OCI-M2 (cell line): ENCODE measurements around the gene SMYD3.
"Not testable (repeated sequence)": the region's sequence is repeated elsewhere in the genome, so short reads cannot be mapped to it uniquely, and the experiment has no call there.

Experiments
- DNase-seq: peaks from one replicate; lab custom pipeline; 2025; ENCODE audit not compliant: unreplicated experiment; lab: John Stamatoyannopoulos, UW

SMYD3 gene

DNA sequence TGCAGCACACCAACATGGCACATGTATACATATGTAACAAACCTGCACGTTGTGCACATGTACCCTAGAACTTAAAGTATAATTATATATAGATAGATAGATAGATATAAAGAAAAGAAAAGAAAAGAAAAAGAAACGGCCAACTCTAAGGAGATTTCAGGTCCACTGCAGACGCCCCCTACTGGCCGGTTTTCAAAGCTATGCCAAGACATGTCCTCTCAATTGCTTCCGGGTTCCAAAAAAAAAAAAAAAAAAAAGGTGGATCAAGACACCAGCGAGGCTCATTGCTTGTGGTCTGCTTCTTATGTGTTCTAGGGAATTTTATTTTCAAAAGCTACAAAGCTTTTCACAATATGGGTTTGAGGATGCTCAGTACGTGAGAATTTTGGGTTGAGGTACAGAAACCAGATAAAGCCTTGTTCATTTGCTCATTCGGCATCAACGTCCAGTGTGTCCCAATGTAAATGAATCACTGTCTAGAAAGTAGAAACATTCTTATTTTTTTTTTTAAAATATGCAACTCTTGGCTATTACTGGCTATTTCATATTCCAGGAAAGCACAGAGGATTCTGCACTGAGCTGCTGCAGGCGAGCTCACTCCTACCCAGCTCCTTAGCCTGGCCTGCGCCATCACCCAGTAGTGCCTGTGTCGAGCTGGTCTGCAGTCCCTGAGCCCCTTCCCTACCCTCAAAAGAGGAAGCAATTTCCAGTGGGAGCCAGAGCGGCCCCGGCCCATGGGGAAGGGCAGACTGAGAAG lies 709.3 kb downstream of the SMYD3 start:
- DNase-seq: no peak

DNA sequence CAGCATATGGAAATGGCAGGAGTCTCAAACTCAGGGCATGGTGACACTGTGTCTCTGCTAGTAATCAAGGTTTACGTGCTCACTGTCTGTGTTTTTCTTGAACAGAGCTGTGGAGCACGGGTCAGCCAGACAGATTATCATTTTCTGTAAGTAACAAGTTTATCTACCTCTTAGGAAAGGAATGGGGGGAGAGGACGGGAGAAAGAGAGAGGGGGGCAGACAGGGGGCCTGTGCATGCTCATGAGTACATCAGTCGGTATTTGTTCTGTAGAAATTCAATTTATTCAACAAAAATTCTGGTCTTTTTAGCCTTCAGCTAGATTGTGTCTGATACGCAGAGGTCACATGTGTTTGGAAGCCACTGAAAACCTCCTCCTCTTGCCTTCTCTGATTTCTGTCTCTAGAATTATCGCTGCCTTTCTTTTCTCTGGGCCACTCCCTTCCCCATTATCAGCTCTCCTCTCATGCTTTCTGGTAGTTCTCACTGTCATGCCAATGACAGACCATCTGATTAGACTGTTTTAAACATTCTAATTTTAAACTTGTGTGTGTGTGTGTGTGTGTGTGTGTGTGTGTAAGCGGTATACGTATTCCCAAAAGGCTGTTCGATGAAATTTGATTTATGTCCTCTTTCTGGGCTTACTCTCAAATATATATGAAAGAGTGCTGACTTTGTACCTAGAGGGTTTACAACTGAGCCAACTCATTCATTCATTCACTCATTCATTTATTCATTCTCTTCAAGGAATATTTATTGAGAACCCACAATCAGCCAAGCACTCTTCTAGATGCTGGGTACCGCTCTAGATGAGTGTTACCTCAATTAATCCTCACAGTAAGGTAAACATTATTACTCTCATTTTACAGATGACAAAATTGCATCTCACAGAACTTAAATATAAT lies 715.4 kb downstream of the SMYD3 start:
- DNase-seq: no peak

DNA sequence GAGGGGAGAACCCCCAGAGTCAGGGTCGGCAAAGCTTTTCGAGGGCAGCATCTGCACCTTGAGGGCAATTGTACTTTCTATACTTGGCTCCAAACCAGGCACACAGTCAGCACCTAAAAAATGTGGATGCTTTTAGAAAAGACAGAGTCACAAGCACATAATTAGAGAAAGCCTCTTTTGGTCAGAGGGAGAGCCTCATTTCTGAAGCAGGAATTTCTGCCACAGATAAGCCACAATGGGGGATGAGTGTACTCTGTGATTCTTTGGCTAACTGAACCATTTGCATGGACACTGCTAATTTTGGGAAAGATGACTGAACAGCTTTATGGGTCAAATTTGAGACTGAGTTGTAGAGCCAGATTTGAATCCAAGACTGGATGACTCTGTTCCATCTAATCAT lies 716.6 kb downstream of the SMYD3 start:
- no peak for DNase-seq

DNA sequence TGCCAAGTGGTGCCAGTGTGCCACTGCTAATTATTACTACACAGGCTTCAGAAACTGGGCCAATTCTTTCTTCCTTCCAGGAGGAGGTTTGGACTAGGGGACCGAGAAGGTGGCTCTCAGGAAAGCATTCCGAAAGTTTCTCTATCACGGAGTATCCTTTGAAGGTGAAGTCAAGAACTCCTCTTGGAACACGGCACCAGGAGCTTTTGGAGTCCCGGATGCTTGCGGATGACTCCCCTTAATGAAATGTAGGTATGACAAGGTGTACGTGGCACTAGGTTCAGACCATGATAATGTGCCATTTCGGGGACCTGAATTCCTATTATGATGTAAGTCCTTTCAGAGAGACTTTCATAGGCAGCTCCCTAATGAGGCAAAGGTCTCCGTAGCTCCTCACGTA lies 718.2 kb downstream of the SMYD3 start:
- DNase-seq: no peak

DNA sequence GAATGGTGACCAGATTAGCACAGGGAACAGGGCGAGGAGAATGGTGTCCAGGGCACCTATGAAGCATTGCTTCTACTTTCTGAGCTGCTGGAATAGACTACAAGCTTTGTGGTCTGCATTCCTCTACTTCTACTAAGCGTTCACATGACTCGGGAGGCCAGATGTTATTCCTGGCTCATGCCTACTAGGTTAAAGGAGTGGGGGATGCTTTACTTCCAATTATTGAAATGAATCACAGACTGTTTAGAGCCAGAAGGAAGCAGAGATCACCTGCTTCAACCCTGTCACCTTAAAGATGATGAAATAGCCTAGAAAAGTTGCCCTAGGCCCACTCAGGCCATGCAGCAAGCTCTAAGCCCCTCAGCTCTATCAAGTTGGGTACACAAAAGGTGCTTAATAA lies 718.8 kb downstream of the SMYD3 start:
- no peak for DNase-seq

DNA sequence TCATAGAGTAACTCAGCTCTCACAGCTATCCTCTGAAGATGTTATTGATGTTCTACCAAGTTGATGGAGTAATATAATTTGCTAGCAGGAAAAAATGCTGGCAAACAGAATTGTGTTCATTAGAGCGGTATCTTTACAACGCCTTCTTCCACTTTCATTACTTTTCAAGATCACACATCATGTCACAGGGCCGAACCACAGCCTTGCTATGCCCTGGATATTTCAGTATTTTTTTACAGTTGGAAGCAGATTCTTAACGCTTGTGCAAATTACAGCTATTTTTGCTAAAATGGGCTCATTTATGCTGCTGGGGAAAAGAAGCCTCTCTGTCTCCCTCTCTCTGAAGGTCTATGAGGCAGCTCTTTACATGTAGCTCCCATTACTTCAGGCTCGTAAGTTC lies 720.1 kb downstream of the SMYD3 start:
- DNase-seq: no peak

DNA sequence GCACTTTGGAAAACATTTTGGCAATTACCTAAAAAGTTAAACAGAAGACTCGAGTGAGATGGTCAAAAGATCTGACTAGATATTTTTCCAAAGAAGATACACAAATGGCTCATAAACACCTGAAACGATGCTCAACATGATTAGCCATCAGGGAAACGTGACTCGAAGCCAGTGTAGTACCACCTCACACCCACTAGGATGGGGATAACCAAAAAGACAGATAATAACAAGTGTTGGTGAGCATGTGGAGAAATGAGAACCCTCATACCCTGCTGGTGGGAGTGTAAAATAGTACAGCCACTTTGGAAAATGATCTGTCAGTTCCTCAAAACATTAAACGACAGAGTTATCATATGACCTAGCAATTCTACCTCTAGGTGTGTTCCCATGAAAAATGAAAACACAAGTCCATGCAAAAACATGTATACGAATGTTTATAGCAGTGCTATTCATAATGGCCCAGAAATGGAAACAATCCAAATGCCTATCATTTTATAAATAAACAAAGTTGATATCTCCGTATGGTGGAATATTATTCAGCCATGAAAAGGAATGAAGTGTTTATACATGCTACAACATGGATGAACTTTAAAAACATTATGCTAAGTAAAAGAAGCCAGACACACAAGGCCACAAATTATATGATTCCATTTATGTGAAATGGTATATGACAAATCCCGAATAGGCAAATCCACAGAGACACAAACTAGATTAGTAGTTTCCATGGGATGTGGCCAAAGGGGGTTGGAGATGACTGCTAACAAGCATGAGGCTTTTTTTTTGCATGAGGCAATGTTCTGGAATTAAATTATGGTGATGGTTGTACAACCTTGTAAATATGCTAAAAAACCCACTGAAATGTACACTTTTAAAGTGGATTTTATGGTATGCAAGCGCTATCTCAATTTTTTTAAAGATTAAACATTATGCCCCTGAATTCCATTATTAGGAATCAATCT lies 727.0 kb downstream of the SMYD3 start:
- DNase-seq: no peak

DNA sequence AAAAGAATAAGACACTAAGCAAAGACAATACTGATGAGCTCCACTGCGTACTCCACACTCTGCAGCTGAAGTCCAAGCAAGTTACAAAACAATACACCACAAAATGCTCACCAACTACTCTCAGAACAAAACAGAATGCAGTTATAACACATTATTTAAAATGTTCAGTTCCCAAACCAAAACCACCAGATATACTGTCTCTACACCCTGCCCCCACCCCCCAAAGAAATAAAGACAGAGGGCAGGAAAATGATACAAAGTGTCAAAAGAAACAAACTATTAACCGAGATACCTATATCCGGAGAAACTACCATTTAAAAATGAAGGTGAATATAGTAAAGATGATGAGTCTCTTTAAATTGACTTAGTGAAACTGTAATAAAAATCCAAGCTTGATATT lies 729.3 kb downstream of the SMYD3 start:
- no peak for DNase-seq

DNA sequence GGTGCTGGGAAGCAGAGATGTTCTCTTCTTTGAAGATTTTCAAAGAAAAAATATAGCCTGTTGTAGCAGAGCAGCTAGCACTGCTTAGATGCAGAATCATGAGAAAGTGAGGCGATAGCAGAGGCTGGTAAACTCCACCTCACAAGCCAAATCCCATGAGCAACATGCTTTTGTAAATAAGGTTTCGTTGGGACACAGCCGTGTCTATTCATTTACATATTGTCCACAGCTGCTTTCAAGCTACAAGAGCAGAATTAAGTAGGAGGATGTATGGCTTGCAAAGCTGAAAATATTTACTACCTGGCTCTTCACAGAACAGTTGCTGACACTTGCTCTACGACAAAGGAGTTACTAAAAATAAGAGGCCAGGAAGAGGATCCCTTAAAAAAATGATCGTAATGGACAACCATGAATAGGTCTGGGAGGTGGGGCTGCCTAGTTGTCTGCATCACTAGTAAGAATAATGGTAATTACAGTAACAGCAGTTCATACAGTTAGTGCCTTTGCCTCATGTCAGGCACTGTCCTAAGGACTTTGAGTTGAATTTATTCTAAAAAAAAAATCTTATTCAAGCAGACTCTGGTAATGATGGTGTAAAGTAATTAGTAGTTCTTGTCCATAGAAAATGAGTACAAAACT lies 730.3 kb downstream of the SMYD3 start:
- no peak for DNase-seq

DNA sequence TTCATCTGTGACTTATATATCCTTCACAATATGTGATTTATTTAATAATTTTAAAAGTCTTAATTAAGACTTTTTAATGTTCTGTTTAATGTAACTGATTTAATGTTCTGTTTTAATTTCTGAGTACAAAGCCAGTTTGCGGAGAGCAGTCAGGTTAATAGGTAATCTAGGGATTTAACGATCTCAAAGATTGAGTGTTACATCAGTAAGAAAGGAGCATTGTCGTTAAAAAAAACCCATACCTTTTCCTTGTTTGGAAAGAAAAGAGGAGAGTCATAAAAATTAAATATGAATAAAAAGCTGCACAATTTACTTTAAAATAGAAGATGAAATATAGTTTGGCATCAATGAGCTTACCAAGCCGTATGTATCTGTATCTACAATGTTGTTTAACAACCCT lies 730.9 kb downstream of the SMYD3 start:
- no peak for DNase-seq

DNA sequence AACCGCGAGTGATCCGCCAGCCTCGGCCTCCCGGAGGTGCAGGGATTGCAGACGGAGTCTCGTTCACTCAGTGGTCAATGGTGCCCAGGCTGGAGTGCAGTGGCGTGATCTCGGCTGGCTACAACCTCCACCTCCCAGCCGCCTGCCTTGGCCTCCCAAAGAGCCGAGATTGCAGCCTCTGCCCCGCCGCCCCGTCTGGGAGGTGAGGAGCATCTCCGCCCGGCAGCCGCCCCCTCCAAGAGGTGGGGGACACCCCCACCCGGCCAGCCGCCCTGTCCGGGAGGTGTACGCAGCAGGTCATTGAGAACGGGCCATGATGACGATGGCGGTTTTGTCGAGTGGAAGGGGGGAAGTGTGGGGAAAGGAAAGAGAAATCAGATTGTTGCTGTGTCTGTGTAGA lies 732.1 kb downstream of the SMYD3 start:
- not testable (repeated sequence) for DNase-seq

DNA sequence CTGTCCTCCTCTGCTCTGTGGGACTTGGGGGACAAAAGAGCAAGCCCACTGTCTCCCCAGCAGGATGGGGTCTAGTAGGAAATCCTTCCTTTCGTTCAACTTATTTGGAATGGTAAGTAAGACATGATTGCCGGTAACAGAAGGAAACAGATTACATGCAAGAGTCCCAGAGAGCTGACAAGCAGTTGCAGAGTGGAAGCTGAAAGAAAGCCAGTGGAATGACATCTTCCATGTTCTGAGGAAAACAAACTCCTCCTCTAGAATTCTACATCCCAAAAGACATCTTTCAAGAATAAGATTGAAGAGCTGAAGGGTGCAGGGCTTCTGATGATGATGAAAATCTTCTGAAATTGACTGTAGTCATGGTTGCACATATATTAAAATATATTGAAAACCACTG lies 732.9 kb downstream of the SMYD3 start:
- no peak for DNase-seq

DNA sequence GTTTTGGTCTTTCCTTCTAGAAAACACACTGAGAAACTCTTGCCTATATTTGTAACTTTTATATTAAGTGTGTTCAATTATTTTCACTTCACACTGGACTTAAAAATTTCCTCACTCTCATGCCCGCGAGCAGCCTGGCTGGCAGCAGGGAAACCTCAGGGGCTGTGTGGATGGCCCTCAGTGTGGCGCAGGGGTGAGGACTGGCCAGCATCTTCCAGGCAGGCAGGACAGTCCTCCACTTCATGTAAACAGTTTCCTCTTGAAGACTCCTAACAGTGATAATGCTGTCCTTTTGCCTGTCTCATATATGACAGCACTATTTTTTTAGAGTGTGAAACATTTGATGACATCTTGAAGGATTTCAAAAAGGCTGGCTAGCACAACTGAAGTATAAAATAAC lies 733.7 kb downstream of the SMYD3 start:
- no peak for DNase-seq

DNA sequence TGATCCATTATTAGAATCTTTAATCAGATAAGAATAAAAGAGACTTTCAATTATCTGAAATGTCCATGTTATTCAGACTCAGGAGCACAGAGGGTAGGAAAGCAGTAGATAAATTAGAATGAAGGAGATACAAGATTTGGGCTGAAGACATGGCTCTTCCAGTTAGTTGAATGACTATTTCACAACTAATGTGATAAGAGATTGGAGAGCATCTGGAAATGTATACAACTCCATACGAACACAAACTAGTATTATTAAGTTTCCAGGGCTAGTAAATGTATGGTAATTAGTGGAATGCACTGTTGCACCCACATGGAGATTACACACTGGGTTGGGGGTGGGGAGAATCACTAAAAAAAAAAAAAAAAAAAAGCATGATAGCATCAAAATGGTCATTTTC lies 734.3 kb downstream of the SMYD3 start:
- no peak for DNase-seq

DNA sequence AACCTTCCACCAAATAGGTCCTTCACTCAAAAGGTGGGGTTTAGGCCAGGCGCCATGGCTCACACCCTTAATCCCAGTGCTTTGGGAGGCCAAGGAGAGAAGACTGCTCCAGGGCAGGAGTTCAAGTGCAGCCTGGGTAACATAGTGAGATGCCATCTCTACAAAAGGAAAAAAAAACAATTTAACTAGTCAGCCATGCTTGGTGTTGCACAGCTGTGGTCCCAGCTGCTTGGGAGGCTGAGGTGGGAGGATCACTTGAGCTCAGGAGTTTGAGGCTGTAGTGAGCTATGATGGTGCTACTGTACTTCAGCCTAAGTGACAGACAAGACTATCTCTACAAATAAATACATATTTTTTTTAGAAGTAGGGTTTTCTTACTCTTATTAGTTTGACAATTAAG lies 734.8 kb downstream of the SMYD3 start:
- no peak for DNase-seq

DNA sequence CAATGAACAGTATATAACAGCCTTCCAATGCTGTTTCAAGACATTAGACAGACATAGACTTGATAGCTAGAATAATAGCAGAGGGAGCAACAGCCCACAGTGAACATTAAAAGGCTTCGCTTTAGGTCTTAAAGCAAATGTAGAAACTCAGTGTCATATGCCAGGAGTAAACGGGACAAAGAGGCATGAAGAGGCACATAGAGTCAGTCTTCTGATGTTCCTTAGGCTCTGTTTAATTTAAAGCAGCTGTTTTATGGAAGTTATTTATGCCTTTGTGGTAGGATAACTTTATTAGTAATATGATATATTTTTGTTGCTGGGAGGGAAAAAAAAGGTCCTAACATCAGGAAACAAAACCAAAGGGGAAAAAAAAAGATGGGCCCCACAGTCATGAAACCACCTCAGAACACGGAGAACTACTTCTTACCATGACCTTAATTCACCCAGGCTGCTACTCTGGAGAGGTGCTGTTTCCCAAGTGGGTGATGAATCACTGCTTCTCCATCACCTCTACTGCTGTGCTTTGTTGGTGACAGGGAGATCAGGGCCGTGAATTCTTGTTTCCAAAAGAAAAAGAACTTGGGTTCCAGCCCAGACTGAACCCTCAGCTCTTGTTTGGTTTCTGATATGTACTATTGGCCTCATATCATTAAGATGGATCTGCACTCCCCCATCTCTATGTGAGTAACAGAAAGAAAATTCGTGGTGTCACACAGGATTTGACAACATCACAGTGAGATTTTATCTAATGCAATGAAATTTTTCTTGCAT lies 735.4 kb downstream of the SMYD3 start:
- no peak for DNase-seq

DNA sequence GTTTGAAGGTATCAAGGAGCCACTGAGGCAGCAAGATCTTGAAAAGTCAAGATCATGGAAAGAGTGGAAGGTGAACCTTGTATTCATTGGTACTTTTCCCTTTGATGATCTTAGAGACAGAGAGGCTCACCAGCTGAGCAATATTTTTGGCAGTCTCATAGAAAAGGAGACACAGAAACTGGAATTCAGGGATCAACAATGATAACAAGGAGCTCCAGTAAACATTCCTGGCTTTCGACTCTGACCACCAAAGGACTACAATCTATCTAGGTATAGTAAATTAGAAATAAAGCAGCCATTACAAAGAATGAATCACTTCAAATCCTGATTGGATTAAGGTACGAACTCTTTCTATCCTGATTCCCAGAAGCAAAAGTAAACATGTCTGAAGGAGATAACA lies 736.9 kb downstream of the SMYD3 start:
- no peak for DNase-seq

DNA sequence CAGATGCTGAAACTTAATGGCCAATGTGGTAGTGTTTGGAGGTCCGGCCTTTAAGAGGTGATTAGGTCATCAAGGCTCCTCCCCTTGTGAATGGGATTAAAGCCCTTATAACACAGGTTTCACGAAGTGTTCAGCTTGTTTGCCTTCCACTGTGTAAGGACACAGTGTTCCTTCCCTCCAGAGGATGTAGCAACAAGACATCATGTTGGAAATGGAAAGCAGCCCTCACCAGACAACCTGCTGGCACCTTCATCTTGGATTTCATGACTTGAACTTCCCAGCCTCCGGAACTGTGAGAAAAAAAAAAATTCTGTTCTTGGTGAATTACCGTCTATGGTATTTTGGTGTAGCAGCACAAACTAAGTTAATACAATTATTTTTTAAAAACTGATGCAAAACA lies 738.5 kb downstream of the SMYD3 start:
- DNase-seq: no peak

DNA sequence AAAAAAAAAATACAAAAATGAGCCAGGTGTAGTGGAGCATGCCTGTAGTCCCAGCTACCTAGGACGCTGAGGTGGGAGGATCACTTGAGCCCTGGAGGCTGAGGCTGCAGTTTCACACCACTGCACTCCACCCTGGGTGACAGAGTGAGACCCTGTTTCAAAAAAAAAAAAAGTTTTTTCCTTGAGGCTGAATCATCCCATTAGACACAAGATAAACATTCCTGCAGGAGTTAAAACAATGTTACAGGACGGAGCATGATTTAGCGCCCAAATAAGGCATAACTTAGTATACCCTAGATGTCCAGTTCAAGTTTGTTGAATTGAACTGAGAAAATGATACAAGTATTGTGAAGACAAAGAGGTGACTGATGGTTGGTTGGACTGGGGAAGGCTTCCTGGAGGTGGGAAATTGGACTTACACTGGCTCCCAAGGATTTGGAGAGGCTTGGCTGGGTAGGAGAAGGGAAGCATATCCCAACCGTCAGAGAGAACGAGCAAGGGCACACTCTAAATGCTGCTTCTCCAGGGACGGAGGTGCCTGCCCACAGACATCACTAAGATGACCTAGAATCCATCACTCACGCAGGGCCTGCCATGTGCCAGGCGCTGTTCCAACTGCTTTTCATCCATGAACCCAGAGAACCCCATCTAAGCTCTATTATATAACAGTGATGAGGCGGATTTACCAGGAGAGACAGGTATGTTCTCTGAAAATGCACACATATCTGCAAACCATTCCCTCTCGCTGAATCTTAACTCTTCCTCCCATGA lies 741.7 kb downstream of the SMYD3 start:
- DNase-seq: no peak
